ENCODE results near the gene PDHB.
"Not testable (repeated sequence)": the region's sequence is repeated elsewhere in the genome, so short reads cannot be mapped to it uniquely, and the experiment has no call there.

The PDHB gene

GRCh38 chr3:58437276-58437675 is 3.6 kb upstream of the PDHB start:
- DNase-seq (ENCODE audit: low read depth, low spot score): not testable (repeated sequence)

DNA sequence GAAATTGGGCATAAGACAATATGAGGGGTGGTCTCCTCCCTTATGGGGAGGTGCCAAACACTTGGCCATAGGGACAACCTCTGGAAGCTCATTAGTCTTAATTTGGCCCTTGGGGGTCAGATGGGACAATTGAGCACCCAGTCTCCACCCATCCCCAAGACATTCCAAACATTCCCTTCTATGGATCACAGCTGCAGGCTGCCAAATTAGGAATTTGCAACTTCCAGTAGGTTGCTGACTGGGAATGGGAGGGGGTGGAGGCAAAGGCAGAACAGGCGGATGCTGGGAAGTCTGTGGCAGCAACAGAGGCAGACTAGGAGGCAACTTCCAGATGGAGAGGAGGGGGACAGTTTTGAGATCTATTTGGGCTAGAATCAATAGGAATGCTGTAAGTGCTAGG is 1.4 kb upstream of the PDHB start:
- DNase-seq (ENCODE audit: low read depth, low spot score): peak; percentile 97

- no peak for DNase-seq (ENCODE audit: low read depth, low spot score)
Observed at GRCh38 chr3:58434511-58434910, 879 bp upstream of the PDHB start.

GRCh38 chr3:58434168-58434504 is 504 bp upstream of the PDHB start:
- no peak for DNase-seq (ENCODE audit: low read depth, low spot score)

GRCh38 chr3:58432905-58433304 is 727 bp downstream of the PDHB start:
- no peak for DNase-seq (ENCODE audit: low read depth, low spot score)

GRCh38 chr3:58429657-58430056 is 4.0 kb downstream of the PDHB start:
- no peak for DNase-seq (ENCODE audit: low read depth, low spot score)

DNA sequence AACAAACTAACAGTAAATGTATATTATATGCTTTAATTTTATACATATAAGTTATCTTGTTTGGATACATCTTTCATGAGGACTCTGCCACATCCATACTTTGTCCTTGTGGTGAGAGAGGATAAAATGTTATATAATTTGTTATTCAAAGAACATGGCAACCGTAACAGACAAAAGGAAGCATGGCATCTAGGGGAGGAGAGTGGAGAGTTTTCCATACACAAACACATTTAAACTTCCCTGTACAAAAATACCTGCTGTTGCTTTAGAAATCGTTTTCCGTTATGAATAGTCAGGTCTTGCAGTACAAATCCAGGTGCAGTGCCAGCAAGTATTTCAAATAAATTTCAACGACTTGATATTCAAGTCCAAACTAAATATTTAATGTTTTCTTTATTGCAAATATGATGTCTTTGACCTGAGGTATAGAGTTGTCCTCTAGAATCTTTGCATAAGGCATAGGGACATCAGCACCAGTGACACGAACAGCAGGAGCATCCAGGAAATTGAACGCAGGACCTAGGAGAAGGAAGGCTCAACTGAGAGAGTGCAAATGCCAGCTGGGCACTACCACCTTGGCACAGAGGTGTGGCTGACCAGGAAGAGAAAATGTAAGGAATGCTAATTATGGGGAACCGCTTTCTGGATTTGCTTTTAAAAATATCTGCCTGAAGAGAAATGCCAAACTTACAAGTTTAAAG is 5.8 kb downstream of the PDHB start:
- DNase-seq (ENCODE audit: low read depth, low spot score): no peak

DNA sequence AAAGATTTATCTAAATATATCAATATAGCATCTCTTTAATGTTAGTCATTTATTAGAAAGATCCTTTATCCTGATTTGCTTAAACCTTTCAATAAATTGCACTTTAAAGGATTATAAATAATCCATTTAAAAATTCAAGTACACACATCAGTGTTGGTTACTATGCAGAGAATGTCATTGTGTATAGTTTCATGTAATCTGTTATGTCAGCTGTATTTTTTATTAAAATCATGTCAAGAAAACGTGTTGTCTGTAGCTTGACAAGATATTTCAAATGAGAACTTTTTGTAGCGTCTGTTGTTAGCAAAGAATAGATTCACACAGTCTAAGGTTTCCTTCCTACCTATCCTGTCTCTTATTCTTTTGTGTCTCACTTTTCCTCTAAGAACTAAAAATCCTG is 7.8 kb downstream of the PDHB start:
- DNase-seq (ENCODE audit: low read depth, low spot score): no peak

DNA sequence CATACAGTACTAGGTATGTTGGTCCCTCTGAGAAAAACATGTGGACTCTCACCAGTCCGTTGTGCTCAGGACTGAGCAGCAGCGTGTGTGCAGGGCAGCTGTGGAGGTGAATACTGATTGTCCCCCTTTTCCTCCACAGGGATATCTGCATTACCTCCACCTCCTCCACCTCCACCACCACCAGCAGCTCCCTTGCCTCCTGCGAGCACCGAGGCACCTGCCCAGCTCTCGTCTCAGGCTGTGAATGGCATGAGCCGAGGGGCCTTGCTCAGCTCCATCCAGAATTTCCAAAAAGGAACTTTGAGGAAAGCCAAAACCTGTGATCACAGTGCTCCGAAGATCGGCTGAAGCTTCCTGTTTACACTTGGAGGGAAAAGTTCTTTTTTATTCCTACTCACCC is 9.0 kb downstream of the PDHB start:
- DNase-seq (ENCODE audit: low read depth, low spot score): no peak

GRCh38 chr3:58422756-58423325 is 10.8 kb downstream of the PDHB start:
- DNase-seq (ENCODE audit: low read depth, low spot score): no peak

DNA sequence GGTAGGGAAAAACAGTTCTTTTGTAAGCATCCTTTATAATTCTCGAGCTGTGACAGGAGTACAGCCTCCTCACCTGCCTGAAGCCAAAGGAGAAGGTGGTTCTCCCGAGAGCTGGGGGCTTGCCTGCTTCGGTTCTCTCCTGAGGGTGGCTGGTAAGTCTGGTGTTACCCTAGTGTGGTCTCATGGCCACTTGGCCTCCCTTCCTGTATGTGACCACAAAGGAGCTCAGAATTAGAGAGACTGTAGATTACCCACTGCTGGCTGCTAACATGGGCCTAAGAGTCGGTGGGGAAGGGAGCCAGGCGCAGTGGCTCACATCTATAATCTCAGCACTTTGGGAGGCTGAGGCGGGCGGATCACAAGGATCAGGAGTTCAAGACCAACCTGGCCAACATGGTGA is 12.6 kb downstream of the PDHB start:
- DNase-seq (ENCODE audit: low read depth, low spot score): no peak

DNA sequence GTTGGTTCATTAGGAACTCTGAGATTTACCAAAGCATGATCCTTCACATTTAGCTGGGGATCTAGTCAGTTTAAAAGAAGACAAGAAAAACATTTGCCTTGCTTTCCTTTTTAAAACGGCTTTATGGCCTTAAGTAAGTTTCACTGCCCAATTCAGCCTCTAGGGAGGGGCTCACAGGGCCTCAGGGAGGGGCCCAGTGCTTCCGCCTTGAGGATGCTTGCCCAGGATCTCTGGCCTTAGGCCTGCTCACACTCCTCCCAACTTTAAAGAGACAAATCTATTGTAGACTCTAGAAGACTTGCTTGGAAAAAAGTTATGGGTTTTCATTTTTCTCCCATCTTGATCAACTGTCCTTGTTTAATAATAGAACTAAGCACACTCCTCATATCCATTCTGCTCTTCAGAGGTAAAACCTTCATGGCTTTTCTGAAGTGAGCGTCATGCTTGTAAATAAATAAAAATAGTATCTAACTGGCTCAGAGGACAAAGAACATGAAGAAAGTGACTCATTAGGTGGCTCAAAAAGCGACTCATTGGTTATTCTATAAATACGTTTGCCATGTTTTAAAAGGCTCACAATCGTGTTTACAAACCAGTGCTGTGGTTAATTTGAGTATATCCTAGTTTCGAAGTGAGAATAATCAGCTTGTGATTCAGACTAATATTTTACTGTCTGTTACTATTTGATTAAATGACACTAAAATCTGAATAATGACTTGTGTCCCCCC is 13.7 kb downstream of the PDHB start:
- DNase-seq (ENCODE audit: low read depth, low spot score): no peak

DNA sequence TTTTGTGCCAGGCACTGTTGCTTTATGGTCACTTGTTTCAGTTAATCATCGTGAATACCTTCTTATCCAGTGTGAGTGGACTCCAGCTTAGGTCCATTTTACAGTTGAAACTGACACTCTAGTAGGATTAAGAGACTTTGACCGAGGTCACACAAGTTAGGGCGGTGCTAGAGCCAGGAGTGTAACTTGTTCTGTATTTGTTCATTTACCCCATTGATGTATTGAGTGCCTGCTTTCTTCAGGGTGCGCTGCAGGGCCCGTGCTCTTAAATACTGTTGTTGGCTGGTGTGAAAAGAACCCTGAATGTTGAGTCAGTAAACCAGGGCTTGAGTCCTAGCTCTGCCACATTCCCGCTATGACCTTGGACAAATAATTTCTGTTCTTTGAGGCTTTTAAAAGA is 15.4 kb downstream of the PDHB start:
- DNase-seq (ENCODE audit: low read depth, low spot score): no peak

GRCh38 chr3:58417075-58417474 is 16.6 kb downstream of the PDHB start:
- no peak for DNase-seq (ENCODE audit: low read depth, low spot score)

DNA sequence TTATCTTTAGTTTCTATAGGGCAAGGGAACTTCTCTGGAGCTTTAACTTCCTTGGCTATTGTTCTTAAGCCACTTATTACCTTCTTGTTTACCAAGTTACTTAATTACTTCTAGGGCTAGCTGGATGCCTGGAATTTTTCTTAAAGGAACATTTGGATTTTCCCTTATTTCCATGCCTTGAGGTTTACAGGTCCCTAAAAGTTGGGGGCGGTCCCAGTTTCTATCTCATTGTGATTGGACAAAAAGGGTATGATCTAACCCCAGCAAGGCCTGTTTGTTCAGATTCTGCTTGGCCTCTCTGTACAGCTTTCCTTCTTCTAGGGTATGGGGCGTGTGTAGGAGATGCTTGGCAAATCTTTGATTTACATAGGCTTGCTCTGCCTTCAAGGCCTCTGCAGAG is 17.4 kb downstream of the PDHB start:
- DNase-seq (ENCODE audit: low read depth, low spot score): no peak

- DNase-seq (ENCODE audit: low read depth, low spot score): no peak
Observed at GRCh38 chr3:58414538-58415197, 19.0 kb downstream of the PDHB start.

- DNase-seq (ENCODE audit: low read depth, low spot score): no peak
Observed at GRCh38 chr3:58411851-58412830, 21.5 kb downstream of the PDHB start.

GRCh38 chr3:58411036-58411435 is 22.6 kb downstream of the PDHB start:
- no peak for DNase-seq (ENCODE audit: low read depth, low spot score)

DNA sequence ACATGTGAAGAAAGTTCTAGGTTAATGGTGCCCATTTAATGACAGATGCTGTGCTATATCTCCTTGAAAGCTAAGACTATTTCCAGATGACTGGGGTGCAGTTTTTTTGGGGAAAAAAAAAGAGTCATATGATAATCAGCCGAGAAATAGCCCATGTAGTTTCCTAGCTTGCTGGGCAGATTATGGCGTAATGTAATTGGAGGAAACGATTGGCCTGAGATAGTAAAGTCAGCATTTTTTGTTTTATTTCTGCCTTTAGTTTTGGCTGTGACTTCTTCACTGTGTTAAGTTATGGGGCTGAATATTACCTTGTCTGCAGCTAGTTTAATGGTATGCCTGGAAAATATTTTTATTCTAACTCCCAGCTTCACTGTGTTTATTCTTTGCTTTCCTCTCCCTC is 24.0 kb downstream of the PDHB start:
- no peak for DNase-seq (ENCODE audit: low read depth, low spot score)

DNA sequence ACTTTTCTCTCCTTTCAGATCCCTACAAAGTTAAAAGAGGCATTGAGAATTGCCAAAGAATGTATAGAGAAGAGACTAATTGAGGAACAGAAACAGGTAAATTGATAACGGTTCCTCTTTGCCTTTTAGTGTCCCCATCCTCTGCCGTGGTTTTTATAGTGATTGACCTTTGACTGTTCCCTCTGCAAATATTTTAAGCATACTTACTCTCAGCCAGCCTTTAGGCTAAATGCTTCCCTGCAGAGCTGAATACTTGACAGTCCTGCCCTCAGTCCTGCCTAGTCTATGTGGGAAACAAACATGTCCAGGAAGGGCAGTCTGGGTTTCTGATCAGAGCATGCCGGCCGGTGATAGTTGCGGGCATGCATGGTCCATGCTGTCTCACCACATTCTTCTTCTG is 24.7 kb downstream of the PDHB start:
- no peak for DNase-seq (ENCODE audit: low read depth, low spot score)

GRCh38 chr3:58404396-58404795 is 29.2 kb downstream of the PDHB start:
- no peak for DNase-seq (ENCODE audit: low read depth, low spot score)

Data from iPS DF 19.7 (cell line).